Colonic mucosa (tissue), 4 donors: ENCODE data around the gene IMMP2L. TPM values are rescaled to one million over a fixed set of nuclear protein-coding genes. Genes with fewer than 3 reads are reported as not detected.
"Not testable (repeated sequence)": the region's sequence is repeated elsewhere in the genome, so short reads cannot be mapped to it uniquely, and the experiment has no call there.

ENCODE experiments used
- DNase-seq: peaks from one replicate; pipeline ENCODE4 v3.0.0-alpha.2; 2020
- H3K27ac ChIP-seq: fragments of 200-600 bp; one replicate; pipeline ENCODE4 v1.8.0; 2021
- H3K27me3 ChIP-seq: fragments of 200-600 bp; one replicate; pipeline ENCODE4 v1.8.0; 2021
- H3K36me3 ChIP-seq: fragments of 200-600 bp; one replicate; pipeline ENCODE4 v1.8.0; 2021
- H3K4me1 ChIP-seq: fragments of 200-600 bp; one replicate; pipeline ENCODE4 v1.8.0; 2021; ENCODE audit warnings: mild to moderate bottlenecking
- H3K4me3 ChIP-seq: fragments of 200-600 bp; one replicate; pipeline ENCODE4 v1.8.0; 2021
- H3K9ac ChIP-seq, 2 donors: one replicate each; pipeline ENCODE4 v1.7.0; 2013; ENCODE audit warnings: control low read depth in 2 of 2, low read depth in 2 of 2, low read length in 2 of 2
- H3K9me3 ChIP-seq: fragments of 200-600 bp; one replicate; pipeline ENCODE4 v1.8.0; 2021
- intact Hi-C: fragments of 100-400 bp; cut with DNase I; formaldehyde crosslinking; loops from one replicate; pipeline ENCODE4 v1.14.1; 2022
- total RNA-seq, 2 donors: library from RNA; stranded (reverse); fragmentation: NEBNext Ultra II Directional in 1 of 2; extraction: Animal tissue kit (Norgen Biotek cat#: 25700) in 1 of 2; gene quantifications; one replicate each; pipeline ENCODE4 v1.2.1, GENCODE V29; 2021
- TF ChIP-seq, protein P1 (sequence below): fragments of 200-600 bp; IDR thresholded peaks from one replicate; pipeline ENCODE4 v1.8.0; 2022; ENCODE audit warnings: antibody characterized with exemption, mild to moderate bottlenecking
- donor health status: healthy.
- donor health status: DM: no; HTN: no; CAD: no.
- donor health status: DM: no; HTN: no; CAD: no.

IMMP2L gene
- total RNA-seq, 2 donors from 2014 or later: 13.4 to 15.4 TPM

DNA sequence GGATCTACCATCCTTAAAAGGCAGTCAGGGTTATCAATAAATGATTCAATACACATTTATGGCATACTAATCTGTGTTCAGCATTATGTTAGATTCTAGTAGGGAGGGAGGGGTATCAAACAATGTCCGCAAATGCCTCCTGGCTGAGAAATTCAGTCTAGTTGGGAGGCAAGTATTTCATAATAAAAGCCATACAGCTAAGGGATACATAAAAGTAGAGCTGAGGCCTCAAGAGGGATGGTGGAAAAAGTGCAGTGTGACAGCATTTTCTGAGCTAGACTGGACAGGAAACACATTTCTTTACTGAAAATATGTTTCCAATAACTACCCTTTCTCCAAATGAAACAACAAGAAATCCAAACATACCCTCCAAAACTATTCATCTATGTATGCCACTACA is 624.1 kb downstream of the IMMP2L start:
- Histone ChIP-seq H3K4me1 (no peaks in the 10 kb centered on the region), H3K9ac (no peak overlapping the region), H3K27me3 (no peaks in the 10 kb centered on the region), H3K36me3 (no peaks in the 10 kb centered on the region), H3K9me3 (no peaks in the 10 kb centered on the region), H3K27ac (no peak overlapping the region), H3K4me3 (no peak overlapping the region)
- no peak for DNase-seq
- TF ChIP-seq, protein P1, sequence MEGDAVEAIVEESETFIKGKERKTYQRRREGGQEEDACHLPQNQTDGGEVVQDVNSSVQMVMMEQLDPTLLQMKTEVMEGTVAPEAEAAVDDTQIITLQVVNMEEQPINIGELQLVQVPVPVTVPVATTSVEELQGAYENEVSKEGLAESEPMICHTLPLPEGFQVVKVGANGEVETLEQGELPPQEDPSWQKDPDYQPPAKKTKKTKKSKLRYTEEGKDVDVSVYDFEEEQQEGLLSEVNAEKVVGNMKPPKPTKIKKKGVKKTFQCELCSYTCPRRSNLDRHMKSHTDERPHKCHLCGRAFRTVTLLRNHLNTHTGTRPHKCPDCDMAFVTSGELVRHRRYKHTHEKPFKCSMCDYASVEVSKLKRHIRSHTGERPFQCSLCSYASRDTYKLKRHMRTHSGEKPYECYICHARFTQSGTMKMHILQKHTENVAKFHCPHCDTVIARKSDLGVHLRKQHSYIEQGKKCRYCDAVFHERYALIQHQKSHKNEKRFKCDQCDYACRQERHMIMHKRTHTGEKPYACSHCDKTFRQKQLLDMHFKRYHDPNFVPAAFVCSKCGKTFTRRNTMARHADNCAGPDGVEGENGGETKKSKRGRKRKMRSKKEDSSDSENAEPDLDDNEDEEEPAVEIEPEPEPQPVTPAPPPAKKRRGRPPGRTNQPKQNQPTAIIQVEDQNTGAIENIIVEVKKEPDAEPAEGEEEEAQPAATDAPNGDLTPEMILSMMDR: no peak
- intact Hi-C loops: no loop called here

DNA sequence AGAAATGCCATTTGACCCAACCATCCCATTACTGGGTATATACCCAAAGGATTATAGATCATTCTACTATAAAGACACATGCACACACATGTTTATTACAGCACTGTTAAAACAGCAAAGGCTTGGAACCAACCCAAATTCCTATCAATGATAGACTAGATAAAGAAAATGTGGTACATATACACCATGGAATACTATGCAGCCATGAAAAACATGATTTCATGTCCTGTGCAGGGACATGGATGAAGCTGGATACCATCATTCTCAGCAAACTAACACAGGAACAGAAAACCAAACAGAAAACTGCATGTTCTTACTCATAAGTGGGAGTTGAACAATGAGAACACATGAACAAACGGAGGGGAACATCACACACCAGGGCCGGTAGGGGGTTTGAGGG is 625.6 kb downstream of the IMMP2L start:
- H3K9me3 ChIP-seq, intact Hi-C loops, H3K9ac ChIP-seq, H3K4me3 ChIP-seq, H3K27me3 ChIP-seq, H3K36me3 ChIP-seq, H3K4me1 ChIP-seq, H3K27ac ChIP-seq, DNase-seq: not testable (repeated sequence)

DNA sequence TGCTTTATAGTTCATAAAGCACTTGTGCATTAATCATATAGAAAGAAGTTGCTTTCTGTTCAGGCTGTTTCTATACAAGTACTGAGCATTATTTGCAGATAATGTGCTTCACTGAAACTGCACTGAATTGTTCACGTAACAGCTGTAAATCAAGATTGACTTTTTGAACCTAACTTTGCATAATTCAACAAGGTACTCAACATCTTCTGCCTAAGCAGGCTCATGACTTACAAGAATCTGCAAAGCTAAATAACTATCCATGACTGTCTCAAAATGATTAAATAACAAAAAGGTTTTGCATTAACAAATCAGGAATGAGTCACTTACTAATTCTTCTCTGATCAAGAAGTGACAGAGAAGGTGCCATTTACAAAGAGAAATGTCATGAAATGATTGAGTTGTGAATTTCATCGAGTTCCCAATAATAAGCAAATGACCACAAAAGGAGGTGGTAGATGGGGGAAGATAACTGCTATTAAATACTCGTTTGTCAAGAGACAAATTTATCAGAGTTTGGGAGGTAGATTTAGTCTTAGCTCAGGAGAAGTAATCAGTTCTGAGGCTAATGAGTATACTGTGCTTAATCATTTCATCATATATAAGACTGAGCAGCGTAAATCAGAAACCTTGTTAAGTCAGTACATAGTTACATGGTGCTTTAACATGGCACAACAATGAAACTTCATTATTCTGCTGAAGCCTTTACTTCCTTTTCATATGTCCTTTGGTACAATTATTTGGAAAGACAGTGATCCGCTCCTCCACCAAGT is 632.6 kb downstream of the IMMP2L start:
- intact Hi-C loops: no loop called here
- no peaks in the 10 kb centered on the region for H3K36me3 ChIP-seq
- no peak for DNase-seq
- H3K4me3 ChIP-seq: no peak overlapping the region
- no peaks in the 10 kb centered on the region for H3K9me3 ChIP-seq
- no peaks in the 10 kb centered on the region for H3K27me3 ChIP-seq
- no peak overlapping the region for H3K9ac ChIP-seq
- no peaks in the 10 kb centered on the region for H3K4me1 ChIP-seq
- H3K27ac ChIP-seq: no peak overlapping the region
- TF ChIP-seq, protein P1: no peak

DNA sequence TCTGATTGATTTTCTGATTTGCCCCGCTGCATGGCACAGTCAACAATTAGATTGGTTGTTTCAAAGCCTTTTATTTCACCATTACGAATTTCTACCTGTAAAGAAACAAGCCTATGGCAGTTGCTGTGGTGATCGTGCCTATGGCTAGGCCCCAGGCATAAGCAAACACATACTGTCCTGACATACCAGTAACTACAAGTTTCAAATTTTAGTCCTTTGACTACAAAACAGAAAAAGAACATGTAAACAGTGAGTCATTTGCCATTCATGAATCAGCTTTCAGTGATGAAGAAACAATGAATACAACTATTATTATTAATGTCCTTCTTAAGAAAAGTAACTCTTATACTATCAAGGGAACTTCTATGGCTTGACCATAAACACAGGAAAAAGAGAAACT is 639.4 kb downstream of the IMMP2L start:
- Histone ChIP-seq H3K36me3 (no peaks in the 10 kb centered on the region), H3K4me3 (no peak overlapping the region), H3K9ac (no peak overlapping the region), H3K27me3 (no peaks in the 10 kb centered on the region), H3K4me1 (no peaks in the 10 kb centered on the region), H3K27ac (no peak overlapping the region), H3K9me3 (no peaks in the 10 kb centered on the region)
- intact Hi-C loops: no loop called here
- TF ChIP-seq, protein P1: no peak
- DNase-seq: no peak

DNA sequence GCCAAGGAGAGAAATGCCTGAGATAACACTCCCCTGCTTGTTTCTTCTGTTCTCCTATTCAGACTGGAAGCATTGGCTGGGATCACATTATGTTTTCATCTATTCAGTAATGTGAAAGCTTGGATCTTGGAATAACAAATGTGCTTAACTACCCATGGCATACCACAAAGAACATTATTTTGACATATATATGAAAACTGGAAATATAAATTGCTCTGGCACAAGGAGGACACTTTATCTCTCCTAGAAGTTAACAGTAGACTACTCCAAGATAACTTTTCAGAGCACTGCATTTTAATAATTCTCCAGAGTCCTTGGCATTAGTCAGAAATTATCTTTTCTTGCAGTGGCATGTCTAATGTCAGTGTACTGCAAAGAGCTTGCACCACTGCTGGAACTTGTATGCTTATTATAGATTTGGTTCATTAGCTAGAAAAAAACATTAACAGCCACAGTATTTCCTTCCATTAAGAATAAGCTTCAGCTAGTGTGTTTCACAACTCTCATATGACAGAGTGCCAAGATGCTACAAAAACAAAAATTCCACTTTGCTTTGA is 640.6 kb downstream of the IMMP2L start:
- intact Hi-C loops: no loop called here
- Histone ChIP-seq H3K27ac (no peak overlapping the region), H3K9ac (no peak overlapping the region), H3K4me1 (no peaks in the 10 kb centered on the region), H3K9me3 (no peaks in the 10 kb centered on the region), H3K36me3 (no peaks in the 10 kb centered on the region), H3K27me3 (no peaks in the 10 kb centered on the region), H3K4me3 (no peak overlapping the region)
- TF ChIP-seq, protein P1: no peak
- DNase-seq: no peak

DNA sequence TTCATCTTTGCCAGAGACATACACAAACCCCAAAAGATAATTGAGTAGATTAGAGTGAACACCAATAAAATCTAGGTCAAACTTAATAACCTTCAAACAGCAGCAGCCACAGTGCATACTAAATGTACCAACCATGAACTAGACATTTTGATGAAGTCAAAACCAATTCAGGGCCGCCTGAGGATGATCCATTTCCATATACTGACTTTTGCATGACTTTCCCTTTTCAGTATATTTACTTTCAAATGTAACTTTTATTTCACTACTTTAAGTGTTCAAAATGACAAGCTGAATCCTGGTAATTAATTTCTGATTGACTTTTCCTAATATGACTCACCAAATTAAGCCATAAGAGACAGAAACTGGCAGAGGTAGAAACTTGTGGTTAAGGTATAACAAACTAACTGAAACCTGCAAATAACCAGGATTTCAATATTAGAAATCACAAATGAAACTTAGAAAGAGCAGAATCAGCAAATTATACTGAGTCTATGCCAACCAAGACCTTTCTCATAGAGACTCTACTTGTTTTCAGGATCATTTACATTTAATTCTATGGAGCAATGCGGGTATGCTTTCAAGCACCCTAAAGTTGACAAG is 643.2 kb downstream of the IMMP2L start:
- TF ChIP-seq, protein P1: no peak
- H3K27ac ChIP-seq: no peak overlapping the region
- H3K27me3 ChIP-seq: no peaks in the 10 kb centered on the region
- H3K4me3 ChIP-seq: no peak overlapping the region
- H3K4me1 ChIP-seq: no peaks in the 10 kb centered on the region
- intact Hi-C loops: no loop called here
- no peaks in the 10 kb centered on the region for H3K9me3 ChIP-seq
- H3K36me3 ChIP-seq: no peaks in the 10 kb centered on the region
- no peak for DNase-seq
- H3K9ac ChIP-seq: no peak overlapping the region
